ENCODE data around the gene CNTNAP2. TPM values are rescaled to one million over a fixed set of nuclear protein-coding genes. Genes with fewer than 3 reads are reported as not detected.

Gene CNTNAP2
- total and polyA plus RNA-seq, 2 of the 8 experiments (the other 6 are each of a cell fraction or from before 2014, with no cell fraction given) = 27.9 to 71.0 TPM

DNA sequence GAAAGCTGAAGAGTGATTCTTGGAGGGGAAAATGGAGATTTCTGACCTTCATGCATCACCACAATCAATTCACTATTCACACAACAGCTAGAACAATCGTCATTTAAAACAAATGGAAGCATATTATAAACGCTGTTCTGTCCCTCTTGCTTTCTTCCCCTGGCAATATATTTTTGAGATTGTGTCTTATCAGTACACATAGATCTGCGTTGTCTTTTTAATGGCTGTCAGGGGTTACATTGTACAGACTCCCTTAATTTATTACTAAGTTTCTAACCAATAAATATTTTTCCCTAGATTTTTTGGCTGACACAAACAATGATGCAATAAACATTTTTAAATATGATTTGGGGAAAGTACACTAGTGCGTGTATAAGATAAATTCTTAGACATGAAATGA, 1358.3 kb downstream of the CNTNAP2 start:
- H3K79me2 ChIP-seq (ENCODE audit: control insufficient read depth in 1 of 2, insufficient read depth in 2 of 2, low read length in 2 of 2) = no peaks in the 10 kb centered on the region
- no peak for DNase-seq (ENCODE audit: low read depth in 1 of 2, low spot score in 2 of 2)
- H3K18ac ChIP-seq (ENCODE audit: extremely low read depth, low read length) = no peak overlapping the region
- ChIA-PET CTCF (ENCODE audit: partially characterized antibody) (no interaction called here), POLR2A (ENCODE audit: partially characterized antibody) (no interaction called here)
- H2BK20ac ChIP-seq (ENCODE audit: low read length) = no peak overlapping the region
- H2BK12ac ChIP-seq (ENCODE audit: low read depth, low read length) = no peak overlapping the region
- H3K4me2 ChIP-seq (ENCODE audit: insufficient read depth in 1 of 2, low read depth in 2 of 2, low read length in 2 of 2) = no peak overlapping the region
- no peaks in the 10 kb centered on the region for H3K23me2 ChIP-seq (ENCODE audit: low read depth, low read length)
- no peak overlapping the region for H2BK5ac ChIP-seq (ENCODE audit: low read depth, low read length)
- no peak overlapping the region for H4K5ac ChIP-seq (ENCODE audit: insufficient read length, low read depth, low read length)
- no peak overlapping the region for H3K4me3 ChIP-seq (ENCODE audit: extremely low read depth in 1 of 4, insufficient read depth in 2 of 4, low read depth in 3 of 4, low read length in 4 of 4)
- H3K27ac ChIP-seq (ENCODE audit: low read depth, low read length) = no peak overlapping the region
- no peaks in the 10 kb centered on the region for H3K27me3 ChIP-seq (replicated peaks in 1 of 4; ENCODE audit: control insufficient read depth in 3 of 4, extremely low read depth in 1 of 4, insufficient read depth in 3 of 4, low read length in 3 of 4)
- H4K8ac ChIP-seq (ENCODE audit: extremely low read depth, insufficient read depth, low read length) = no peak overlapping the region
- FAIRE-seq = no peak
- H3K4ac ChIP-seq (replicated peaks; ENCODE audit: insufficient read length, low read depth, low read length) = no peak overlapping the region
- no peak overlapping the region for H4K91ac ChIP-seq (replicated peaks; ENCODE audit: insufficient read length, low read length)
- H3K79me1 ChIP-seq (ENCODE audit: low read depth, low read length) = no peaks in the 10 kb centered on the region
- H3K36me3 ChIP-seq (ENCODE audit: control insufficient read depth in 2 of 4, insufficient read depth in 4 of 4, low read length in 3 of 4) = no peaks in the 10 kb centered on the region
- no peak overlapping the region for H3K56ac ChIP-seq (replicated peaks; ENCODE audit: insufficient read length, low read depth, low read length)
- H3K14ac ChIP-seq (ENCODE audit: insufficient read length) = no peak overlapping the region
- 0 out of 2 replicates have a peak overlapping the region, but pooled peaks have one; percentile 4 for H2AFZ ChIP-seq (ENCODE audit: low read length)
- TF ChIP-seq NRF1 (IDR thresholded peaks at IDR 0.05; ENCODE audit: low read depth, low read length) = no peak
- no peak overlapping the region for H2AK5ac ChIP-seq (ENCODE audit: low read depth, low read length)
- no peak overlapping the region for H2BK15ac ChIP-seq (ENCODE audit: low read length)
- no peaks in the 10 kb centered on the region for H3K9me3 ChIP-seq (ENCODE audit: insufficient read depth in 2 of 2, low read depth in 1 of 2, low read length in 1 of 2)
- H4K20me1 ChIP-seq (replicated peaks in 1 of 2; ENCODE audit: control insufficient read depth in 1 of 2, insufficient read depth in 2 of 2, low read length in 2 of 2) = no peaks in the 10 kb centered on the region
- H3K4me1 ChIP-seq (replicated peaks in 1 of 4; ENCODE audit: control insufficient read depth in 3 of 4, insufficient read depth in 4 of 4, low read length in 3 of 4) = no peaks in the 10 kb centered on the region
- no peak overlapping the region for H2BK120ac ChIP-seq (replicated peaks; ENCODE audit: low read depth, low read length)
- H3K9ac ChIP-seq (replicated peaks in 1 of 4; ENCODE audit: extremely low read depth in 1 of 4, low read depth in 3 of 4, low read length in 3 of 4) = no peak overlapping the region
- 74% methylated on average over 4 of the region's 4 CpGs; no CpG with 5 or more reads in 1 of the 2 experiments for WGBS, 2 experiments (ENCODE audit: extremely low coverage in 1 of 2, insufficient coverage in 1 of 2, insufficient read length in 1 of 2, insufficient replicate concordance in 2 of 2, low coverage in 1 of 2, low lambda C conversion rate in 2 of 2, missing lambda C conversion rate in 1 of 2)
- H3K23ac ChIP-seq (ENCODE audit: insufficient read length) = no peak overlapping the region
